Kidney tubule cell (primary cell): ENCODE results near the gene PTMS.
"Not testable (repeated sequence)": the region's sequence is repeated elsewhere in the genome, so short reads cannot be mapped to it uniquely, and the experiment has no call there.

Experiments
- DNase-seq: peaks from one replicate; pipeline ENCODE4 v3.0.0-alpha.2; 2018; ENCODE audit warnings: low spot score

The PTMS gene

GRCh38 chr12:6765634-6766581 is at the start of gene PTMS:
TSS of gene PTMS (plus strand) at chr12:6766363. CDS start at chr12:6766706, 343 bp downstream.
- peak; percentile 88 for DNase-seq

GRCh38 chr12:6716874-6717437 is 49.2 kb upstream of the PTMS start:
- no peak for DNase-seq

- no peak for DNase-seq
These were observed 43.3 kb upstream of the PTMS start for GRCh38 chr12:6722863-6723262.

DNA sequence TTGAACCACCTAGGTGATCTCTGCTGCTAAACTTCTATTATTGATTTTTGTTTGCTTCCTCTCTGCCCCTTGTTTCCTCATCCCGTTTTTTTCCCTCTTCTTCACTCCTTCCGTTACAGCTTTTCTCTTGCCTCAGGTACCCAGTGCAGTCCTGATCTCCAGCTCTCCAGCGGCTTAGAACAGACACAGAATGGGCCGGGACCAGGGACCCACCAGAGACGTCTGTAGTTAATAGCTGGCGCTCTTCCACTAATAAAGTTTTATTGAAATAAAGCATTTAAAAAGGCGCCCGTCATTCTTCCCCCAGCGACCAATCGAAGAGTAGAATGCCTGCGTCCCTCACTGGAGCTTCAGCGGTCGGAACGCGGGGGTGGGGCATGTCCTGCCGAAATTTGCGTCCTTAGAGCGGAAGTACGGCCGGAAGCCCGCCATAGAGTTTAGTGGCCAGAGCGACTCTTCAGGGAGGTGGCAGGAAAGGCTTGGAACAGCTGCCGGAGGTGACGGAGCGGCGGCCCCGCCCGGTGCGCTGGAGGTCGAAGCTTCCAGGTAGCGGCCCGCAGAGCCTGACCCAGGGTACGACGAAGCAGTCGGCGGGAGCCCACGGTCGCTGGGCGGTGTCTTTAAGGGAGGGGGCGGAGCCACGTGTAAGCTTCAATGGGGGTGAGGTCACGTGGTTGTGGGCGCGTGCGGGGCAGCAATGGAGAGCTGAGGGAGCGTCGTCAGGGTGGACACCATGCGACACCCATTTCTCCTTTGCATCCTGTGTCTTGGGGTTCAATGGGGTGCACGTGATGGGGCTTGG is 42.4 kb upstream of the PTMS start, which contains the start of gene COPS7A:
Gene COPS7A (plus strand): TSS at position 440 of the 802 bp plus-strand sequence. CDS start 611 bp downstream, outside the sequence.
- peak; percentile 99 for DNase-seq

GRCh38 chr12:6724409-6724797 is 41.8 kb upstream of the PTMS start:
- peak; percentile 40 for DNase-seq

GRCh38 chr12:6725350-6725749 is 40.8 kb upstream of the PTMS start:
- DNase-seq = no peak

DNA sequence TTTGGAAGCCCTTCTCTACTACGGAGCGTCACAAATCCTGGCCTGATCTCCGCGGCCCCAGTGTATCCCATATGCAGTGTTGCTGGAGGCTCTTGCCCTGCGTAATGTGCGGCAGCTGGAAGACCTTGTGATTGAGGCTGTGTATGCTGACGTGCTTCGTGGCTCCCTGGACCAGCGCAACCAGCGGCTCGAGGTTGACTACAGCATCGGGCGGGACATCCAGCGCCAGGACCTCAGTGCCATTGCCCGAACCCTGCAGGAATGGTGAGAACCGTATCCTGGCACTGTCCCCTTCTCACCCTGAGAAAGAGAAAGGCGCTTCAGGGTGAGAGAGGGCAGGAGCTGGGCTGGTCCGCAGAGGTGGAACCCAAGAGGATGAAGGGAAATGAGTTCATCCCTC is 37.0 kb upstream of the PTMS start:
- no peak for DNase-seq

DNA sequence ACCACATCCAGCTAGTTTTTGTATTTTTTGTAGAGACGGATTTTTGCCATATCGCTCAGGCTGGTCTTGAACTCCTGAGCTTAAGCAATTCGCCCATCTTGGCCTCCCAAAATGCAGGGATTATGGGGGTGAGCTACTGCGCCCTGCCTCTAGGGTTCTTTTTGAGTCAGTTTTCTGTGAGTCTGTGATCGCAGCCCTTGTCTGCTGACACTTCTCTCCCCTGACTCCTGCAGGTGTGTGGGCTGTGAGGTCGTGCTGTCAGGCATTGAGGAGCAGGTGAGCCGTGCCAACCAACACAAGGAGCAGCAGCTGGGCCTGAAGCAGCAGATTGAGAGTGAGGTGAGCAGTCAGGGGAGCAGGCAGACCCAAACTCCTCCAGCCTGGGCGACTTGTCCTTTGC is 36.0 kb upstream of the PTMS start:
- DNase-seq = no peak

- no peak for DNase-seq
These were observed 31.4 kb upstream of the PTMS start for GRCh38 chr12:6734506-6735387.

DNA sequence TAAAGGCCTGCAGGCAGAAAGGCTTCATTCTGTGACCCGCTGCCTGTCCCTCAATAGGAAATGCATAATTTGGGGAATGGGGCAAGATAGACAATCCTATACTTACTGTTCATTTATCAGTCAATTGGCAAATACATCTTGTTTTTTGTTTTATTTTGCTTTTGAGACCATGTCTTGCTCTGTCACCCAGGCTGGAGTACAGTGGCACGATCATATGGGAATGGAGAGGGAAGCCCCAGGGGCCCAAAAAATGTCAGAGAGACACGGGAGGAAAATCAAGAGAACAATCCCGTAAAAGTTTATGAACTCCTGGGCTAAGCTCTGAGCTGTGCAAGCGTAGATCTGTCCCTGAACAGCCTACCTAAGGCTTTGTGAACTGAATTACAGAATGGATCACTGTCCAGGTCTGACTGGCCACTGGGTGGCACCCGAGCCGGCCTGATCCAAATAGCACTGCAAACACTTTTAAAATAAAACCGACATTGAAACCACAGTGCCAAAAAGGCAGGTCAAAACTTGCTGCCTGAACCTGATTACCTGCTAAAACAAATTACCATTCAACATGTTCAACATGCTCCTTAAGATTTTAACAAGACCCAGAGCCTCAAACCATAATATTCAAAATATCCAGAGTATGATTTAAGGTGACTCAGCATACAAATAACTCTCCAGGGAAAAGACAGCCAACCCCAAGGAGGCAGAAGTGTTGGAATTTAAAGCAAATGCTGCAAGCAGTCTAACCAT is 30.5 kb upstream of the PTMS start:
- peak; percentile 57 for DNase-seq

GRCh38 chr12:6736754-6737153 is 29.4 kb upstream of the PTMS start:
- no peak for DNase-seq

- DNase-seq = not testable (repeated sequence)
These were observed 24.1 kb upstream of the PTMS start for GRCh38 chr12:6742080-6742479.

GRCh38 chr12:6742834-6743233 is 23.3 kb upstream of the PTMS start:
- no peak for DNase-seq

- not testable (repeated sequence) for DNase-seq
These were observed 22.9 kb upstream of the PTMS start for GRCh38 chr12:6743300-6743699.

DNA sequence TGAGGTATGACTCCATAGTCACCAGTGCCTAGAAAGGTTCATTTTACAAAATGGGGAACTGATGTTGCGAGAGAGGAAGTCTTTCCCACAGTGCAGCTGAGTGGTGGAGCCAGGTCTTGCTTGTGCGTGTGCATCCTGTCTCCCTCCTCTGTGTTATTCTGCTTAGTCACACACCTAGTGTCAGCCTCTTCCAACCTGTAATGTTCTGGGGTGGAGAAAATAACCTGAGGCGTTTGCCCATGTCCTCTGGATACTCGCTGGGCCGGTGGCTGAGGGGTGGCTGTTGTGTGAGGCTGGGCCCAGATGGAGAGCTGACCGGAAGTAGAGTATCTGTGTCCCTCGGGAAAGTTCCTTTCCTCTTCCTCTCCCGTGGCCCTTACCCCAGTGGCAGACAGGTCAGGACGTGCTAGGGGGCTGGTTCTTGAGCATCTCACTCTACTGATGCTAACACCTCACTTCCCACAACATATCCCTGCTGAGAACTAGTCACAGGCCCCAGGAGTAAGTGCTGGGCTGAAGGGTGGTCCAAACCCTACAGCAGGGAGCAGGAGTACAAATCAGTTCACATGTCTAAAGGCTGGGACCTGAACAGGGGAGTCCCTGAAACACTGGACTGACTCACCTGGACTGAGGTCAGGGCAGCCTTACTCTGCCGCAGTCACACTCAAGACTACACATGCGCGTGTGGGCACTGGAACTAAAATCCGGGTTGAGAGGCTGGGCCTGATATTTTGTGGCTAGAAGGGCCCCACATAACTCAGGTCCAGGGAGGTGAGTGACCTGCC is 20.2 kb upstream of the PTMS start:
- peak; percentile 38 for DNase-seq

GRCh38 chr12:6747216-6747615 is 18.9 kb upstream of the PTMS start:
- DNase-seq = no peak

- DNase-seq = no peak
These were observed 17.4 kb upstream of the PTMS start for GRCh38 chr12:6748761-6749160.

- DNase-seq = no peak
These were observed 15.7 kb upstream of the PTMS start for GRCh38 chr12:6750506-6750905.

- no peak for DNase-seq
These were observed 14.4 kb upstream of the PTMS start for GRCh38 chr12:6751767-6752166.
